Smooth muscle cell of the umbilical artery (primary cell): ENCODE data around the gene SPIN2A. TPM values are rescaled to one million over a fixed set of nuclear protein-coding genes. Genes with fewer than 3 reads are reported as not detected.

Experiments used
- total RNA-seq: library from RNA; depleted of rRNA; stranded (reverse); fragments of >200 nt; gene quantifications from 2 replicates; pipeline ENCODE4 v1.2.3, GENCODE V29; 2014

Gene SPIN2A
- total RNA-seq: 0.23 and 0.30 TPM in 2 replicates

DNA sequence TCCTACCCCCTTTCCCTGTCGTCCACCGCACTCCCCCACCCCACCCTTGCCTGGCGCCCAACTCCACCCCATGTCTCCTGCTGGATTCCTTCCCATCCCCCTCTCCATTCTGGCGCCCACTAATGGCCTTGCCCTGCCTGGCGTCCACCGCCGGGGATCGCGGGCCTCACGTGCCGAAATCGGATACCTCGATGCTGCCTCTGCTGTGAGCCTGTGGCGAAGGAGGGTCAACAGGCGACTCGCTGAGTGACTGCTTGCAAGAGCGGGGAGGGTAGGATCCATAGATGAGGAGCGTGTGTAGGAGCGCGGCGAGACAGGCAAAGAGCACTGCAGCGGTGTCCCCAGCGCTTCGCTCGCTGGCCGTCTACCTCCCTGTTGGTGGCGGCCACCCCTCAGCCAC, at the start of gene SPIN2A:
SPIN2A (minus strand) TSS at position 325 of the 400 bp plus-strand sequence. CDS start 800 bp downstream, outside the sequence.

DNA sequence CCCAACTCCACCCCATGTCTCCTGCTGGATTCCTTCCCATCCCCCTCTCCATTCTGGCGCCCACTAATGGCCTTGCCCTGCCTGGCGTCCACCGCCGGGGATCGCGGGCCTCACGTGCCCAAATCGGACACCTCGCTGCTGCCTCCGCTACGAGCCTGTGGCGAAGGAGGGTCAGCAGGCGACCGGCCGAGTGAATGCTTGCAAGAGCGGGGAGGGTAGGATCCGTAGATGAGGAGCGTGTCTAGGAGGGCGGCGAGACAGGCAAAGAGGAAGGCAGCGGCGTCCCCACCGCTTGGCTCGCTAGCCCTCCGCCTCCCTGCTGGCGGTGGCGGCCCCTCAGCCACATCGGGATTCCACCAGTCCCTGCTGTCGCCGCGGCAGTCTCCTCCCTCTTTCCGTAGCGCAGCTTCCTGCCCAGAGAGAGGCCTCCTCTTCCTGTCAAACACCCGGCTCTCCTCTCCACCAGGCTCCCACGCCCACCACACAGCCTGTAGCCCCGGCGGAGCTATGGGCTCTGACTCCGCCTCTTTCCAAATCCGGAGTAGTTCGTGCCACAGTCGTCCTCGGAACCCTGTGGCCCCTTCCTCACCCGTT, 15.9 kb downstream of the SPIN2A start, which contains the start of gene SPIN2B:
SPIN2B (minus strand) TSS at position 387 of the 594 bp plus-strand sequence.

Other genes starting within 250 kb of the SPIN2A start
- 7.9 and 11.3 TPM in 2 replicates for gene SPIN3, start 141.9 kb downstream of the SPIN2A start, total RNA-seq
- 4.5 and 7.7 TPM in 2 replicates for gene SPIN2B, start 15.8 kb downstream of the SPIN2A start, total RNA-seq
- gene FAAH2, start 149.3 kb upstream of the SPIN2A start, total RNA-seq: under 0.01 and 0.05 TPM in 2 replicates